ENCODE data around the gene CARMIL1. TPM values are rescaled to one million over a fixed set of nuclear protein-coding genes. Genes with fewer than 3 reads are reported as not detected.
A peak's percentile ranks its signal among the peaks of the same experiment; 100 is the strongest.

CARMIL1 gene
- total RNA-seq, 1 experiment from 2014 or later = 16.8 TPM

GRCh38 chr6:25504661-25505060 is 225.5 kb downstream of the CARMIL1 start:
- DNase-seq (ENCODE audit: low spot score) = no peak

GRCh38 chr6:25506020-25506419 is 226.8 kb downstream of the CARMIL1 start:
- DNase-seq (ENCODE audit: low spot score) = no peak

- no peak for DNase-seq (ENCODE audit: low spot score)
Observed at GRCh38 chr6:25508051-25508450, 228.9 kb downstream of the CARMIL1 start.

- DNase-seq (ENCODE audit: low spot score) = no peak
Observed at GRCh38 chr6:25511376-25511775, 232.2 kb downstream of the CARMIL1 start.

- no peak for DNase-seq (ENCODE audit: low spot score)
Observed at GRCh38 chr6:25512560-25512959, 233.4 kb downstream of the CARMIL1 start.

GRCh38 chr6:25519856-25520255 is 240.7 kb downstream of the CARMIL1 start:
- DNase-seq (ENCODE audit: low spot score) = no peak

GRCh38 chr6:25524542-25524941 is 245.4 kb downstream of the CARMIL1 start:
- no peak for DNase-seq (ENCODE audit: low spot score)

- no peak for DNase-seq (ENCODE audit: low spot score)
Observed at GRCh38 chr6:25525078-25525477, 245.9 kb downstream of the CARMIL1 start.

- DNase-seq (ENCODE audit: low spot score) = no peak
Observed at GRCh38 chr6:25534942-25535631, 255.9 kb downstream of the CARMIL1 start.

GRCh38 chr6:25535632-25536225 is 256.6 kb downstream of the CARMIL1 start:
- DNase-seq (ENCODE audit: low spot score) = no peak

- no peak for DNase-seq (ENCODE audit: low spot score)
Observed at GRCh38 chr6:25536781-25537180, 257.6 kb downstream of the CARMIL1 start.

- DNase-seq (ENCODE audit: low spot score) = no peak
Observed at GRCh38 chr6:25537349-25538018, 258.3 kb downstream of the CARMIL1 start.

- DNase-seq (ENCODE audit: low spot score) = no peak
Observed at GRCh38 chr6:25541228-25541627, 262.1 kb downstream of the CARMIL1 start.

GRCh38 chr6:25542984-25543910 is 264.1 kb downstream of the CARMIL1 start:
- no peak for DNase-seq (ENCODE audit: low spot score)

- DNase-seq (ENCODE audit: low spot score) = no peak
Observed at GRCh38 chr6:25544833-25545232, 265.7 kb downstream of the CARMIL1 start.

- DNase-seq (ENCODE audit: low spot score) = no peak
Observed at GRCh38 chr6:25547797-25548196, 268.6 kb downstream of the CARMIL1 start.

GRCh38 chr6:25548451-25548850 is 269.3 kb downstream of the CARMIL1 start:
- DNase-seq (ENCODE audit: low spot score) = no peak

GRCh38 chr6:25550631-25551030 is 271.5 kb downstream of the CARMIL1 start:
- no peak for DNase-seq (ENCODE audit: low spot score)

- no peak for DNase-seq (ENCODE audit: low spot score)
Observed at GRCh38 chr6:25553502-25553901, 274.3 kb downstream of the CARMIL1 start.

GRCh38 chr6:25555188-25555587 is 276.0 kb downstream of the CARMIL1 start:
- DNase-seq (ENCODE audit: low spot score) = no peak

GRCh38 chr6:25556516-25556915 is 277.3 kb downstream of the CARMIL1 start:
- DNase-seq (ENCODE audit: low spot score) = peak; percentile 92

Measured in HT-29 (cell line).